ENCODE results near the gene CAVIN1.

- TF ChIP-seq POLR2AphosphoS5 (IDR thresholded peaks at IDR 0.05) (no peak), CTCF (IDR thresholded peaks at IDR 0.05) (no peak)
Measured at GRCh38 chr17:42392692-42393415, 30.2 kb downstream of the CAVIN1 start.
